GM13977 (cell line): ENCODE data around the gene EIF2AK2.

Experiments used
- DNase-seq: peaks from one replicate; pipeline ENCODE4 v3.0.0; 2012; ENCODE audit warnings: low spot score
- in situ Hi-C: fragments of 300-500 bp; cut with MboI; formaldehyde crosslinking; loops from one replicate; pipeline ENCODE4 v1.12.0; 2022; ENCODE audit warnings: low sequenced_read_pairs, low pct_unique_long_range_greater_than_20kb, mixed read lengths, inconsistent platforms; ENCODE audit not compliant: unreplicated experiment
- TF ChIP-seq, protein P1 (sequence below): IDR thresholded peaks from 2 replicates; pipeline ENCODE4 v1.5.1; 2012; ENCODE audit warnings: mild to moderate bottlenecking, control low read depth; ENCODE audit not compliant: insufficient read depth; ENCODE audit errors: extremely low read depth, missing control alignments

Gene EIF2AK2

DNA sequence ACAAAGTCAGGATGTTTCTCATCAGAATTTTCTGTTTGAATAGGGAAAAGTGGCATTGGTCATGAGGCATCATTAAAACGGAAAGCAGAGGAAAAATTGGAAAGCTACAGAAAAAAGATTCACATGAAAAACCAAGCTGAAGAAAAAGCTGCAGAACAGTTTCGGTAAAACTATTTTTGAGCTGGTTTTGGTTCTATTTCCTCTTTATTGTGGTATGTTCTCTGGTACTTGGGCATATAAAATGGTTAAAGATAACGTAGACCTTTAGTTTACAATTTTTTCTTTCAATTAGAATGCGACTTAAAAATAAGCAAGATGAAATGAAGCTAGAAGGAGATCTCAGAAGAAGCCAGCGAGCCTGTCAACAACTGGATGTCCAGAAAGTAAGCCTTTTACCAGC lies 64.9 kb downstream of the EIF2AK2 start:
- TF ChIP-seq, protein P1, sequence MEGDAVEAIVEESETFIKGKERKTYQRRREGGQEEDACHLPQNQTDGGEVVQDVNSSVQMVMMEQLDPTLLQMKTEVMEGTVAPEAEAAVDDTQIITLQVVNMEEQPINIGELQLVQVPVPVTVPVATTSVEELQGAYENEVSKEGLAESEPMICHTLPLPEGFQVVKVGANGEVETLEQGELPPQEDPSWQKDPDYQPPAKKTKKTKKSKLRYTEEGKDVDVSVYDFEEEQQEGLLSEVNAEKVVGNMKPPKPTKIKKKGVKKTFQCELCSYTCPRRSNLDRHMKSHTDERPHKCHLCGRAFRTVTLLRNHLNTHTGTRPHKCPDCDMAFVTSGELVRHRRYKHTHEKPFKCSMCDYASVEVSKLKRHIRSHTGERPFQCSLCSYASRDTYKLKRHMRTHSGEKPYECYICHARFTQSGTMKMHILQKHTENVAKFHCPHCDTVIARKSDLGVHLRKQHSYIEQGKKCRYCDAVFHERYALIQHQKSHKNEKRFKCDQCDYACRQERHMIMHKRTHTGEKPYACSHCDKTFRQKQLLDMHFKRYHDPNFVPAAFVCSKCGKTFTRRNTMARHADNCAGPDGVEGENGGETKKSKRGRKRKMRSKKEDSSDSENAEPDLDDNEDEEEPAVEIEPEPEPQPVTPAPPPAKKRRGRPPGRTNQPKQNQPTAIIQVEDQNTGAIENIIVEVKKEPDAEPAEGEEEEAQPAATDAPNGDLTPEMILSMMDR, result no peak
- in situ Hi-C loops, result no loop called here
- DNase-seq, result peak; percentile 26

DNA sequence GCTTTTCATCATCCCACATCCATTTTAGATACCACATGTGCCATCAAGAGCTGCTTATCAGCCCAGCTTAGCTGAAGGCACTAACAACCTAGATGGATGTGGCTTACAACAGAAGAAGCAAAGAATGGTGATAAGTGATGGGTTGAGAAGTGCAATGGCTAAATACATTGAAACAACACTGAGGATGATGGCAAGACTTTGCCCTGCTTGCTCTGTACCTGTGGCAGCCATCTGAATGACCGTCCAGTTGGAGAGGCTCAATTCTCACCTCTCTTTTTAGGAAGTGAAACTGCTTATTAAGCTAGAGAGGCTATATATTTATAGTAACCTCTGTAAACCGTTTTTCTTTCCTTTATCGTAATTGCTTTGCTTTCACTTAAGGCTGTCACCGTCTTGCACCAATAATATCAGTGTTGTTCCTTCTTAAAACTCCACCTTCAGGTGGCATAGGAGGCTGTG lies 66.7 kb downstream of the EIF2AK2 start:
- DNase-seq, result peak; percentile 47
- in situ Hi-C loops, result no loop called here
- TF ChIP-seq, protein P1, result no peak

DNA sequence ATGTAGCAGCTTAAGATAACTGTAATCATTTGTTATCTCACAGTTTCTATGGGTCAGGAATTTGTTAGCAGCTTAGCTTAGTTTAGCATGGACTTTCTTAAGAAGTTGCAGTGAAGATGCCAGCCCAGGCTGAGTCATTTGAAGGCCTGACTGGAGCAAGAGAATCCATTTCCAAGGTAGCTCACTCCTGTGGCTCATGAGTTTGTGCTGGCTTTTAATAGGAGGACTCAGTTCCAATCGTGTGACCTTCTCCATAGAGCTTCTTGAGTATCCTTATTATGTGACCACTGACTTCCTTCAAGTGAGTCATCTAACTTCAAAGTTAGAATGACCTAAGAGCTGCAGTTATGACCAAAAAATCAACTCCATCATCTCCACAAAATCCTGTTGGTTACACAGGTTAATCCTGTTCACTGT lies 71.0 kb downstream of the EIF2AK2 start:
- TF ChIP-seq, protein P1, result no peak
- DNase-seq, result no peak
- in situ Hi-C loops, result no loop called here

DNA sequence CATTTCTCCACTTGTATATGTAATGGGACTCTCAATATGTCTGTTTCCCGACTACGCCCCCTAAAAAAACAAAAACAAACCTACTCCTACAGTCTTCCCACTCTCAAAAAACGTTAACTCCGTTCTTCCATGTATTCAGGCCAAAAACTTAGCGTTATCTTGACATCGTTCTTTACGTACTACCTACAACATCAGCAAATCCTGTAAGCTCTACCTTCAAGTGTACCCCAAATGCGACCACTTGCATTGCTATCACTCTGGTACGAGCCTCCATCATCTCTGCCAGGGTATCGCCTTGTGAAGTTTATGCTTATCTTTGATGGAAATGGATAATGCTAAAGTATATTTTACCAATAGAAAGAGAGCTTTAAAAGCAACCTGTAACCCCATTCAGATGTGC lies 72.0 kb downstream of the EIF2AK2 start:
- TF ChIP-seq, protein P1, result no peak
- DNase-seq, result no peak
- in situ Hi-C loops, result no loop called here

DNA sequence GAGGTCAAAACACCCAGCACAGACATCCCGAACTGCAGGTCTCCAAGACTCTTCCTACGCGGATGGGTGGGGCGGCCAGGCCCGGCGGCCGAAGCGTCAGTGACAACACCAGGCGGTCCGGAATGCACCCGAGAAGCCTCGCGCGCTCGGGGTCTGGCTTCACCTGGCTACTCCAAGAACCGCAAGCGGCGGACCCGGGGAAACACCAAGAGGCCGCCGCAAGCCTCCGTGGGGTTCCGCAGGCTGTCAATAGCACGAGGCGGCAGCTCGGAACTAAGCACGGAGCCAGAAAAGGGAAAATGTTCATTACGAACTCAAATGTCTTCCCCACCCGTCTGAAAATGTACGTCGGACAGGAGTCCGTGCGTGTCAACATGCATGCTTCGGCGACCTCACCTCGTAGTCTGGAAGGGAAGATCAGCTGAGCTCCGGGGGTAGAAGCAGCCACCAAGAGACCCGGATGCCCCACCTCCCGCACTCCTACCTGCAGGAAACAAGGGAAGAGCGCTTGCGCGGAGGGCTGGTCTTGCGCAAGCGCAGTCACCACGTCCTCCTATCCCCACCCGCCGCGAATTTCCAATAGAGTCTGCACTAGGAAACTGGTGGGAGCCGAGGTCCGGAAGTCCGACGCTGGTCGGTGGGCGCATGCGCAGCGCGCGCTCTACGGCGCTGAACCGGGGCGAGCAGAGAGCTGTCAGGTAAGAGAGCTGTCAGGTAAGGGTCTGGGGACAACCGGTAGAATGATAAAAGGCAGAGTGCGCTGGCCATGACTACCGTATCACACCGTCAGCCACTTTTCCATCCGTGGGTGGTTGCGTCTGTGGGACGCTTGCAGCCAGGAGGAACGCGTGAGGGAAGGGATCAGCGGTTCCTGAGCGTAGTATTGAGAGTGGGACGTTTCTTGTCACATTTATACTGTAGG lies 72.6 kb downstream of the EIF2AK2 start, which contains the start of the genes GPATCH11 and HEATR5B:
TSS of gene GPATCH11 (plus strand) at position 646 of the 922 bp plus-strand sequence. CDS start 3,864 bp downstream, outside the sequence.
TSS of gene HEATR5B (minus strand) at position 500 of the 922 bp plus-strand sequence. CDS start 958 bp downstream, outside the sequence.
- TF ChIP-seq, protein P1, result no peak
- in situ Hi-C loops, result no loop called here
- DNase-seq, result peak; percentile 91

DNA sequence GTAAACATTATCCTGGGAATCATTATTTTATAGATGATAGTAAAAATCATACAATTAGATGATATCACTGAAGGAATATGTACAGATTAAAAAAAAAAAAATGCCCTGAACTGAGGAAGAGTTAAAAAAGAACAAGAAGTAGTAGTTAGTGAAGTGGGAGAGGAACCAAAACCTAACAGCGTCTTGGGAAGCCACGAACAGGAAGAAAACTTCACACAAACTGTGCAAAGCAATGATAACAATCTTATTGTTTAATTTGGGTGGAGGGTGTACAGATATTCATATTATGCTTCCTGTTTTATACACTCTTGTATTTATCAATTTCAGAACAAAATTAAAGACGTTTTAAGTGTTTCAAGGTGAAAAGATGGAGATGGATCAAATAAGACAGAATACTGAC lies 76.1 kb downstream of the EIF2AK2 start:
- no peak for DNase-seq
- in situ Hi-C loops, result no loop called here
- TF ChIP-seq, protein P1, result no peak
